NOMO-1 treated with dmso at 0.1 percent for 144 hours (cell line): ENCODE data around the gene CCNQ.
A peak's percentile ranks its signal among the peaks of the same experiment; 100 is the strongest.
"Not testable (repeated sequence)": the region's sequence is repeated elsewhere in the genome, so short reads cannot be mapped to it uniquely, and the experiment has no call there.

Experiments
- DNase-seq: peaks from one replicate; lab custom pipeline; 2025; ENCODE audit not compliant: unreplicated experiment; lab: John Stamatoyannopoulos, UW

Gene CCNQ

GRCh38 chrX:153623310-153624029 lies 24.5 kb upstream of the CCNQ start:
- no peak for DNase-seq

GRCh38 chrX:153622661-153623309 lies 23.8 kb upstream of the CCNQ start:
- DNase-seq: no peak

- DNase-seq: no peak
These were observed 23.1 kb upstream of the CCNQ start for GRCh38 chrX:153621949-153622598.

- no peak for DNase-seq
These were observed 21.6 kb upstream of the CCNQ start for GRCh38 chrX:153620576-153620975.

GRCh38 chrX:153614818-153615217 lies 15.9 kb upstream of the CCNQ start:
- DNase-seq: no peak

- no peak for DNase-seq
These were observed 13.5 kb upstream of the CCNQ start for GRCh38 chrX:153612413-153612812.

GRCh38 chrX:153611298-153612095 lies 12.6 kb upstream of the CCNQ start:
- DNase-seq: no peak

GRCh38 chrX:153610836-153611213 lies 11.9 kb upstream of the CCNQ start:
- no peak for DNase-seq

GRCh38 chrX:153609917-153610835 lies 11.2 kb upstream of the CCNQ start:
- DNase-seq: no peak

- DNase-seq: no peak
These were observed 9.9 kb upstream of the CCNQ start for GRCh38 chrX:153608806-153609205.

GRCh38 chrX:153608376-153608775 lies 9.4 kb upstream of the CCNQ start:
- no peak for DNase-seq

GRCh38 chrX:153606503-153606902 lies 7.6 kb upstream of the CCNQ start:
- DNase-seq: no peak

- not testable (repeated sequence) for DNase-seq
These were observed 5.9 kb upstream of the CCNQ start for GRCh38 chrX:153604666-153605380.

- DNase-seq: no peak
These were observed 4.3 kb upstream of the CCNQ start for GRCh38 chrX:153603131-153603656.

- no peak for DNase-seq
These were observed 3.7 kb upstream of the CCNQ start for GRCh38 chrX:153602601-153603000.

GRCh38 chrX:153601511-153602110 lies 2.7 kb upstream of the CCNQ start:
- DNase-seq: no peak

- DNase-seq: no peak
These were observed 2.0 kb upstream of the CCNQ start for GRCh38 chrX:153600921-153601320.

- DNase-seq: peak; percentile 19
These were observed 1.1 kb upstream of the CCNQ start for GRCh38 chrX:153600032-153600373.
